Caki2 (cell line): ENCODE measurements around the gene FARS2. TPM values are rescaled to one million over a fixed set of nuclear protein-coding genes. Genes with fewer than 3 reads are reported as not detected.
"Not testable (repeated sequence)": the region's sequence is repeated elsewhere in the genome, so short reads cannot be mapped to it uniquely, and the experiment has no call there.

Experiments
- DNase-seq: peaks from one replicate; pipeline ENCODE4 v3.0.0-alpha.2; 2015; ENCODE audit warnings: low read depth
- in situ Hi-C: cut with HindIII; loops from 2 replicates; pipeline ENCODE4 v1.10.0; 2016; ENCODE audit warnings: low sequenced_read_pairs, low pct_unique_long_range_greater_than_20kb, mixed read lengths
- total RNA-seq: library from RNA; depleted of rRNA; stranded (reverse); fragments of >200 nt; shearing (Covaris generic); gene quantifications from 2 replicates; pipeline ENCODE4 v1.2.3, GENCODE V29; 2014; ENCODE audit warnings: low replicate concordance

The FARS2 gene
- total RNA-seq, 1 experiment from 2014 or later, result 21.0 TPM

DNA sequence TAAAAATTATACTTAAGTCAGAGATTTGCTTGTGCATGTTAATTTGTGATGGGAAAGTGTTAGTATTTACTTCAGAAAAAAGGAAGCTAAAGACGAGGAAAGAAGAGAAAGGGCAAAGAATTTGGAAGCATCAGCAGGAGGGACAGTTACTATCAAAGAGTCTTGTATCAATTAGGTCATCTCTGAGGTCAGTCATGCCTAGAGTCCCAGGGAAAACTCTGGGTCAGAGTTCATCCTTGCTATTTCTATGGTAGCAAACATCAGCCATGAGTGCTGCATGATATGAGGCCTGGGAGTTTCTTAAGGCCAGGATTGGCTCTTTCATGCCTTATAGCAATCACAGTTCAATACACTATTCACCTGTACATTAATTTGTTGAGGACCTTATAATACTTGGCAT lies 292.9 kb downstream of the FARS2 start:
- in situ Hi-C loops, result no loop called here
- no peak for DNase-seq

DNA sequence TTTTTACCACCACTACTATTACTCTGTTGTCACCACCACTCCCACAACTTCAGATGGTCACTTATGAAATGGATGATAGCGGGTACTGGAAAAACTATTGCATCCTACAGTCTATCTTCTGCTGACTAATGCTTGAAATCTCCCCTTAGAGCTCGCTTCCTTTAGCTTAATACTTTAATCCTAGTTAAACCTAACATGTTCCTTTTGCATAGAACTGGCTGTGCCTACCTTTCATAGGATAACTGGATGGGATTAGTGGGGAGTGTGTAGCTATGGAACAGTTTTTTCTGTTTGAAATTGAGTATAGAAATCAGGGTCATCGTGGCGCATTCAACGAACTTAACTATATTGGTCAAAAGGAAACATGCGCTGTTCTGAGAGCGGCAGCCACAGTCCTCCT lies 294.7 kb downstream of the FARS2 start:
- no peak for DNase-seq
- in situ Hi-C loops, result no loop called here

DNA sequence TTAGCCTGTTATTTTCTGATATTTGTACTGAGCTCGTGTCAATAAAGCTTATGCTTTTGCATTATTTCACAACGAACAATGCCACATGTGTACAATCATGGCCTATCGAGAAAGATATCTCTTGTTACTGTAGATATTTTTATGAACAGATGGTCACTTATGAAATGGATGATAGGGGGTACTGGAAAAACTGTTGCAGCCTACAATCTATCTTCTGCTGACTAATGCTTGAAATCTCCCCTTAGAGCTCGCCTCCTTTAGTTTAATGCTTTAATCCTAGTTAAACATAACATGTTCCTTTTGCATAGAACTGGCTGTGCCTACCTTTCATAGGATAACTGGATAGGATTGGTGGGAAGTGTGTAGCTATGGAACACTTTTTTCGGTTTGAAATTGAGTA lies 296.2 kb downstream of the FARS2 start:
- DNase-seq, result no peak
- in situ Hi-C loops, result no loop called here

DNA sequence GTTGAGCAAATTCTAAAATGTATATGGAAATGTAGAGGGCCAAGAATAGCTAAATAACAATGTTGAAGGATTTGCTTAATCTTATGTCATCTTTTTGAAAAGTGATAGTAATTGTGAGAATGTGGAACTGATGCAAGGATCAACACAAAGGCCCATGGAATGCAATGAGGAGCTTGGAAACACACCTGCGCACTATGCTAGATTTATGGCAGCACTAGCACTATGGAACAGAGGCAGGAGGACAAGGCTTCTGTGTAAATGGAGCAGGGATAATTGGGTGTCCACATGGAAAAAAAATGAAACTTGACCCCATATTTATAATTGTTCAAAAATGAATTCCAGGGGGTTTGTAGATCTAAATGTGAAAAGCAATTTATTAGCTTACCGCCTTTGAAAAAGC lies 298.3 kb downstream of the FARS2 start:
- DNase-seq, result no peak
- in situ Hi-C loops, result no loop called here

DNA sequence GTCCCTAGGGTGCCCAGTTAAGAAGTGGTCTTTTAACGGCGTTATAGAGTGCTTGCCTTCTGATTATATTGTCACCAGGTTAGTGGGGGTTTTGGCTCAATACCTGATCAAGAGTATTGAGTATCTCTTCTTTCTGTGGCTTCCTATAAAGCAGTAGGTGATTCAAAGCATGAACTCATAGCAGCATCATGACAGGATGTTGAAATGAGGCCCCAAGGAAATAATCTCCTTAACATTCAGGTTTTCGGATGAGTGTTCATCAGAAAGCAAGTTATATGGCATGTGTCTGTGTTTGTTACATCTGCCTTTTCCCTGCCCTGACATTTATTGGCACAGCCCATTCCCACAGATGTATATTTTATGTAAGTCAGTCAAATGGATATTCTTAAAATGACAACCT lies 301.0 kb downstream of the FARS2 start:
- DNase-seq, result no peak
- in situ Hi-C loops, result no loop called here

DNA sequence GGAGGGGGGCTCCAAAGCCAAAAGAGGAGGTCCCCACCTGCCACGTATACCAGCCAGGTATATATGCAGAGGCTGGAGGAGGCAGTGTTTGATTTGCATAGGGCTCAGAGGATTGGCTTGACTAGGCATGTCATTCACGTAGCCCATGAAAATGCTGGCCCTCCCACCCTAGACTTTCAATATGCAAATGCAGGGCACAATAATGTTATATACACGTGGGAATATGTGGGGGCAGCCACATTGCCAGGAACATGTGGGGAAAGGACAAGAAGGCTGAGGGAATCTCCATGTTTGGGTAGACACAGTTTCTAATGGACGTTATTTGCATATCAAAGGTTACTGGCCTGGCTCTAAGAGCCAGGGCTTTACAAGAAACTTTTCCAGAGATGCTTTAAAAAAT lies 301.8 kb downstream of the FARS2 start:
- DNase-seq, result no peak
- in situ Hi-C loops, result no loop called here

DNA sequence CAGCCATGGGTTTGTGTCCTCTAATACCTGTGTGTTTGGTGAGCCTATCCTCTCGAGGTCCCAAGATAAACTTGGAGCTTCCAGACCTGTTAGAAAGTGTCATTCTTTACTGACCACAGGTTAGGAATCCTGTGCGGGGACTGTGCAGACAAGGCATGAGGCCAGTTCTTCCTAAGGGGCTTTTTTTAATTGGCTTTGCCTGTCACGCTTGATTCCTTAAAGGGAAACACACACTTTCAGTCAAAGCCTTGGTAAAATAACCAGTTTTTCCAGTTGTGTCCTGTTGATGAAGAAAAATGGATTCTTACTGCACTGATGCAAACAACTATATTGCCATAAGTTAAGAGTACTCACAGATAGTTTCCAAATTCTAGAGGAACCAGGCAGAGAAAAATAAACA lies 303.4 kb downstream of the FARS2 start:
- in situ Hi-C loops, DNase-seq: not testable (repeated sequence)

DNA sequence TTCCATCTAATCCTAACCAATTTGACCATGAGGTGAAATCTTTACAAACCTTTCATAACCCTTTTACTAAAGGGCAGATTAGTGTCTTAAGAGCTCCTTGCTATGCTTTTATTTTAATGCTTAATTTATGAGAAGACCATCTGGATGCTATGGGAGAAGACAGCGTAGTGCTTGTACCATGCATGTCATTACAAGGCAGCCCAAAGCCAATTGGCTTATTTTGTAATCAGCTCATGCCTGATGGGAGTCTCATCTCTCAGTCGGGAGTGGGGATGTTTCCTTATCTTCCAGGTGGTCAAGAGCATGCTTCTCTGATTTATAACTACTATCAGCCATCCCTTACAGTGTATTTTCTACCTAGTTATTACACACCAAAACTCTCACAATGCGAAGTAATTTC lies 304.7 kb downstream of the FARS2 start:
- in situ Hi-C loops, result no loop called here
- no peak for DNase-seq

DNA sequence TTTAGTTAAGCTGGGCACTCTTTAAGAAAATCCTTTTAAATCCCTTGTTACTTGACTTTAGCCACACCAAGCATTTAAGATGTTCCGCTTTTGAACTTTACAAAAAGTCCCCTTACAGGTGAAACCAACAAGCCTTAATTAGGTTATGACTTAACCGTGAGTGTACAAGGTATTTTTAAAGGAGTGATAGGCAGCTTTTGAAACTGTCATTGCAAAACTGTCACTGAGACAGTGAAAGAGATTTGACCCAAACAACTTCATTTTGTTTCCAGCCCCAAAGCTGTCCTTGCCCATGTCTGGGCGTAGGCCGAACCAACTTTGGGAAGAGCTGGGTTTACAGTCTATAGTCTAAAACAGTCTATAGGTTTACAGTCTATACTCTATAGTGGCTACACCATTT lies 305.4 kb downstream of the FARS2 start:
- DNase-seq, result no peak

DNA sequence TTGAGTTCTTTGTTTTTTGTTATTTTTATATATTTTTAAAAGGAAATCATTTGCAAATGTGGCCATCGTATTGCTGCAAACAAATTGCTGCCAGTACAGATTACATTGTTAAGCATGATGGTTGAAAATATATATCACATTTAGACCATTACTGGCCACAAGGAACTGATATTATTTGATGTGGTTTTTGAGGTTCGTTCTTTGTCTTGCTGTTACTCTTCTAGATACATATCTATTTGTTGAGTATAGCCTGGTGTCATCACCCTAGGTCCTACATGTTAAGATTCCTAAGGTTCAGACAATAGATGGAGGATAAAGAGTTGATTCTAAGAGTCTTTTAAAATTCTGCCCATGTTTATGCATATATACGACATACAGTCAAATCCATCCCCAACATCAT lies 306.0 kb downstream of the FARS2 start:
- no peak for DNase-seq
- in situ Hi-C loops, result no loop called here

More for the DNA sequence above, 305.4 kb downstream of the FARS2 start:
- in situ Hi-C loops, result no loop called here

DNA sequence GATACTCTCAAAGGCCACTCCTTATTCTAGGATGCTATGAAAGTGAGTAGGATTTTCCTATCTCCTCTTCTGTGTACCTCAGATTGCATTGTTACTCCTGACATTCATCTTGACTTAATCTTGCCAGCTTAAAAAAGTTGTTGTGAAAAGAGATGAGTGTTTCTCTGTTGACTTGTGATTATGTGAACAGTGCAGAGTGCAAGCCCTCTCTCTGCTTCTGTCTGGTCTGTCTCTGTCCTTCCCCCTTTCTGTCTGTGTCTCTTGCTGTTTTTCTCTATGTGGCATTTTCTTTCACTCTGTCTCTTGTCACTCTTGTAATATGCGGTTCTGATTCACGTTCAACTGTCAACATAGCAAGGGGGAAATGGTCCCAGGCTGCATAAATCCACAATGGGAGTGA lies 306.6 kb downstream of the FARS2 start:
- in situ Hi-C loops, result no loop called here
- DNase-seq, result no peak

DNA sequence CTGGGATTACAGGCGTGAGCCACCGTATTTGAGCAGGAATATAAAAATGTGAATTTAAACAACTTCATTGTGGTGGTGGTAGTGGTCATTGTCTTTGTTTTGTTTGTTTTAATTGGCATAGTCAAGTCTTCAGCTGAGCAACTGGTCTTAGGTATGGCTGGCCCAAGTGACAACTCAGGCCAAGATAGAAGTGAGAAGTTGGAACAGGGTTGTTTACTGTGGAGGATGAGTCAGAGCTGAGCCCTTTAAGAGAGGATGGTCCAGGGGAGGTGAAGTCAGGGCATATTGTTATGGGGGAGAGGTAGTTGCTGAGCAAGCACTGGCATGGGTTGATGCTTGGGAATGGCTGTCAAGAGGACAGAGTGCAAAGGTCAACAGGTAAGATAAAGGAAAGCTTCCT lies 308.2 kb downstream of the FARS2 start:
- no peak for DNase-seq
- in situ Hi-C loops, result no loop called here

DNA sequence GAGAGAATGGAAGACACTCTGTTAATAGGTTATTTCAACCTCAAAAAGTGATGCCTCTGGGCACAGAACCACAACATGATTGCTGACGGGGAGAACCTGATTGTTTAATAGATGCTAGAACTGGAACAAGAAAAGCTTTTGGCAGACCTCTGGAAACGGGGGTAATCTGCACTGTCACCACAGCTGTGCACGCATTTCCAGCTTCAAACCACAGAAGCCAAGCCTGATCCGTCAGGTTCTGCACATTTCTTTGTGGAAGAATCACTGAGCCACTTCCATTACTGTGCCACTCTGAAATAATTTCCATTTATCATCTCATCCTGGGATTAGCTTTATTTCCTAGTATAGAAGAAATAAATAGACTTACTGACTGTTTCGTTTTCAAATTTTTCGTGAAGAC lies 309.3 kb downstream of the FARS2 start:
- in situ Hi-C loops, result no loop called here

DNA sequence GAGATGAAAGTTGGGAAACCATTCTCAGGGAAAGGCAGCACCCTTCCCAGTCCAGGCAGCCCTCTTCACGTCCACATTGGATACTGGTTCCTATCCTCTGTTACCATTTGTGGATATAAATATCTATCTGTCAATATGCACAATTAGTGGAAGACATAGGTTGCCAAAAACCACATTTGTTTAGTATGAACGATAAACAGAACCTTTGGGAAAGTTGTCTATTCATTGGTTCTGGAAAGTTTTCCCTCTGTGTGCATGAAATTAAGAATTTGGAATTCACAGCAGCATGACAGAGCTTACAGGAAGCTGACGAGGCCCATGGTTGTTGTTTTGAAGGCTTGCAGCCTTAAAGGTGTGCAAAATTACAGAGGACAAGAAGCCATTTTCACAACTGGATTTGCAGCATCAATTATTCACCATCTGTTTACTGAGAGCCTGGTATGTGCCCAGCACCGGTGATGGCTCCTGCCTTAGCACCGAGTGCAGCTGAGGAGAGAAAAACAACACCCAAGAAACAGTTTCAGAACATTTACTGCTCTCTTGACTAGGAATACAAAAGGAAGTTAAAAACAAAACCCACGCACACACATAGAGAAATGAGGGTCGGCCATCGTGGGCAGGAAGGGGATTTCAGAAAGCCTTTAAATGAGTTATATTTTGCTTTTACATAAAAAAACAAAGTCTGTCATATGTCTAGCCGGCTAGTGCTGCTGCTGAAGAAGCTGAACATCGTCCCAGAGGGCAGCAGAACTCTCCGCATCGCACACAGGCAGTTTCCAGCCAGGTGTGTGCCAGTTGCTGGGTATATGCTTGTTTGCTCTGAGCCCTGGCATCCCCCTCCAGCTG lies 319.6 kb downstream of the FARS2 start:
- no peak for DNase-seq
- in situ Hi-C loops, result no loop called here

More for the DNA sequence above, 309.3 kb downstream of the FARS2 start:
- DNase-seq, result no peak

DNA sequence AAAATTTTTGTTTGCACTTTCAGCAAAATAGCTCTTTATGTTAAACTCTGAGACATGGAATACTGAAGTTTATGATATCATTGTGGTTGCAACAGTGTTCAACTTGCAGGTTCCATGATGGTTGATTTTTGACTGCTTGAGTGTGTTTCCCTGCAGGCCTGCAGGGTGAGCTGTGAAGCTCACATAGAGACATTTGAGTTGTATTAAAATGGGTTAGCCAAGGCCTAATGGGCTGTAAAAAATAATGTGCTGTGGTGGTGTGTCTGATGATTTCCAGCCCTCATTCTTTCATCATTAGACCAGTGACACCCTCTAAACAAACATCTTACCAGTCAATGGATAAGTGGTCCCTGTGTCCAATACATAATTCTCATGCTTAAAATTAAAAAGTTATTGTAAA lies 321.4 kb downstream of the FARS2 start:
- DNase-seq, result no peak

DNA sequence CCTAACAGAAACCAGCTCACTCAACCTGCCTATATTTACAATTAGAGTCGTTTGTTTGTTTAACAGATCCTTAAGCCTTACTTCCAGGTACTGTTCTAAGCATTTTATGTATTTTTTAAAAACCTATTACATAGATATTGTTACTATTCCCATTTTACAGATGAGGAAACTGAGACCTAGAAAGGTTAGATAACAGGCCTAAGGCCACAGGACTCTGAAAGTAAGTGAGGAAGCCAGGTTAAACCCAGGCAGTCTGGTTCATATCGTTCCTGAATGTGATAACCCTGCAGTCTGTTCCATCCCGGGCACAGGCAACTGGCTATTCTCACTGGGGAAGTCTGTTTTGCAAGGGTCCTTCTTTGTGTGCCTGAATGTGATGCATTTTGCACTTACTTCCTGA lies 322.2 kb downstream of the FARS2 start:
- no peak for DNase-seq
- in situ Hi-C loops, result no loop called here

More for the DNA sequence above, 321.4 kb downstream of the FARS2 start:
- in situ Hi-C loops, result no loop called here

DNA sequence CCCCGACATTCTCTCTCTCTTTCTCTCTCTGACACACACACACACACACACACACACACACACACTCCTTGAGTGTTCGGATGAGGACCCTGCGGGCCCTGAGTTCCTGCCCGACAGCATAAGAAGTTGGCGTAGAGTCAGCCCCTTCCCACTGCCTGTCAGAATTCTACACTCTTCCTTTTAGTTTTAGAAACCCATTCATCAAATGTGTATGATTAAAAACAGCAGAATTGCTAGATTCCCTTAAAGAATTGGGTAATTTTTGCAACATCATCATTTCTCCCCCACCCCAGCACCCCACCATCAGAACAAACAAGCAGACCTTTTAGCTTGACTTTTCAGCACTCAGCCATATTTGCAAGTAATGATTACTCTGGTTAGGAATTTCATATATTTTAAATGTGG lies 322.8 kb downstream of the FARS2 start:
- no peak for DNase-seq
- in situ Hi-C loops, result no loop called here

DNA sequence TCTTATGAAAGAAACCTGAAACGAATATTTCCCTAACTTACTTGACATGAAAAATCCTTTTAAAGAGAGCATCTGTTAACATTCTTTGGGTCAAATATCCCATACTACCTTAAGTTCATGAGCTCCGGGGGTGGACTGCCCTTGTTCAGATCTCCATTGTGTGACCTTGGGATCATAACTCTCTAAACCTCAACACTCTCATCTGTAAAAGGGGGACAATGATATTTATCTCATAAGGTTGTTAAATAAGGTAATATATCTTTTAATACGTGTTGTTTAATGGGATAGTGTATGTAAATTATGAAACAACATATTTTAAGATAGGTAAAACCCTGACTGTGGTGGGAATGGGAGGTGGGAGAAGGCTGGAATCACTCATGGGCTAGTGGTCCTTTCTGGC lies 326.3 kb downstream of the FARS2 start:
- in situ Hi-C loops, result no loop called here
- DNase-seq, result no peak

DNA sequence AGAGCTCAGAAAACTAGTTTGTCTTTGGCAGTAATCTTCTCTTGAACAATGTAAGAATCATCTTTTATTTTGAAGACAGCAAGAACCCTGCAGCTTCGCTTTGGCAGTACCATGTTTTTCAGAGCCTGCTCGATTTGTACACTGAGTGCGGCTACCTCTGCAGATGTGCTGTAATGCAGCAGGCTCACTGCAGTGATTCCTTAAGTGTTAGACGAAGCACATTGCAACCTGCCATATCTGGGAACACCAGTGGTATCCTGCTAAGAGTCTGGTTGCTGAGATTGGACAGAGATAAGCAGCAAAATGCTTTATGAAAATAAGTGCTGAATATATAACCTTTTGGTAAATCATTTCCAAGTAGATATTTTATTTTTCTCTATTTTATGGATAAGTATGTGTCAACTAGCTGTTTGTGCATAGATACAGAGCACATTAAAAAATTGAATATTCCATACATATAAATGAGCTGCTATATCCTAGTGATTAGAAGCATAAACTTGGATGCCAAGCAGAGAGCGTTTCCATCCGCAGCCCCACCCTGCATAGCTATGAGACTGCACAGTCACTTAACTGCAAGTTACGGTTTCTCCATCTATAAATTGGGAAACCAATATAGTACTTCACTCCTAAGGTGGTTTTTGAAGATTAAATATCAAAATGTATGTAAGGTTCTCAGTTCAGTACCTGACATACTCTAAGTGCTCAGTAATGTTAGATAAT lies 328.3 kb downstream of the FARS2 start:
- DNase-seq, result no peak
- in situ Hi-C loops, result no loop called here

DNA sequence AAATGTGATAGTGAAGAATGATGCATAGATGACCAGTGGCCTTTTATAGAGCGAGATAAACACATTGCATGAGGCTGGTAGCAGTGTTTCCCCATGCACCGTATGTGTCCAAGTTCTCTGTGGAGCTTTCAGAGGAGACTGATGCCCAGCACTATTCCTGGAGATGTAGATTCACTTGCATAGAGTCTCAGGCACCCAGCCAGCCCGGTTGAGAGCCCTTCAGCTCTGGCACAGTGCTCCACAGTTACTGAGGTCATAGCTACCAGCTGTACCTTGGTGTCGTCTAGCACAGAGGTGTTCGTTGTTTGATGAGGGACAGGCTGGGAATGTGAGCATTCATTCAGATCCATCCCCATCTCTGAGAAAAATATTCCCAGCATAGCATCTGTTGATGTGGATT lies 328.9 kb downstream of the FARS2 start:
- DNase-seq, result no peak

More for the DNA sequence above, 328.9 kb downstream of the FARS2 start:
- in situ Hi-C loops, result no loop called here
